DOHH2 (cell line): ENCODE data around the gene FAM120A.

ENCODE experiments used
- CTCF ChIP-seq: fragments of 200-600 bp; sonication (generic); IDR thresholded peaks from one replicate; pipeline ENCODE4 v1.5.1; 2014; ENCODE audit warnings: antibody characterized with exemption, mild to moderate bottlenecking, low read depth, low read length; ENCODE audit not compliant: poor library complexity, severe bottlenecking
- EZH2phosphoT487 ChIP-seq: fragments of 200-600 bp; sonication (generic); IDR thresholded peaks from 2 replicates; pipeline ENCODE4 v1.6.1; 2017; ENCODE audit warnings: borderline replicate concordance, mild to moderate bottlenecking, antibody characterized with exemption, low read length, moderate library complexity, mixed read lengths

GRCh38 chr9:93590609-93591234, 139.2 kb downstream of the FAM120A start:
- TF ChIP-seq CTCF: no peak
- TF ChIP-seq EZH2phosphoT487: no peak
